Measurements from ENCODE around the gene KCNK3.
"Not testable (repeated sequence)": the region's sequence is repeated elsewhere in the genome, so short reads cannot be mapped to it uniquely, and the experiment has no call there.

Gene KCNK3

DNA sequence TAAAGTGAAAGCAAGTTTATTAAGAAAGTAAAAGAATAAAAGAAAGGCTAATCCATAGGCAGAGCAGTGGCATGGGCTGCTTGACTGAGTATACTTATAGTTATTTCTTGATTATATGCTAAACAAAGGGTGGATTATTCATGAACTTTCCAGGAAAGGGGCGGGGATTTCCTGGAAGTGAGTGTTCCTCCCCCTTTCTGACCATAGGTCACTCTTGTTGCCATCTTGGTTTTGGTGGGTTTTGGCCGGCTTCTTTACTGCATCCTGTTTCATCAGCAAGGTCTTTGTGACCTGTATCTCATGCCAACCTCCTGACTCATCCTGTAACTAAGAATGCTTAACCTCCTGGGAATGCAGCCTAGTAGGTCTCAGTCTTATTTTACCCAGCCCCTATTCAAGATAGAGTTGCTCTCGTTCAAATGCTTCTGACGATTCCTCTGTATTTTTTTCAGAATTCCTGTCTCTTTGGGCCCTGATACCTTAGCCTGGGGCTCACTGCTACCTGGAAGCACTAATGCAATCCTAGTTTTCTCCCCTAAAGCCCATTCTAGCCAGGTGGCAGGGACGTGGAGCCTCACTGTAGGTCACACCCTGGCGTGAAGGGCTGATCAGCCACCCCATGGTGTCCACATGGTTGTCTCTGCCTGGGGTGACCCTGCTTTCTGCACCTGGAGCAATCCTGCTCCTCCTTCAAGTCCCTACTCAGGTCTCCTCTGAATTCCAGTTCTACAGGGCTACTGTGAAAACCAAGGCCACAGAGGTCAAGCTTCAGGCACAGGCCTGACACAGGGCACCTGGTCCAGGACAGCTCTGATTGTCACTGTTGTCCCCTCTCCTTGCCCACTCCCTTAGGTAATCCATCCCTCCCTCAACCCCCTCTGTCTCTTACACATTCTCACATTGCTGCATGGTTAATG lies 65.6 kb downstream of the KCNK3 start:
- peak; percentile 54 for ATAC-seq
- H3K4me3 Mint-ChIP-seq: no peak overlapping the region
- peak overlapping the region; percentile 58 for H3K27ac Mint-ChIP-seq

DNA sequence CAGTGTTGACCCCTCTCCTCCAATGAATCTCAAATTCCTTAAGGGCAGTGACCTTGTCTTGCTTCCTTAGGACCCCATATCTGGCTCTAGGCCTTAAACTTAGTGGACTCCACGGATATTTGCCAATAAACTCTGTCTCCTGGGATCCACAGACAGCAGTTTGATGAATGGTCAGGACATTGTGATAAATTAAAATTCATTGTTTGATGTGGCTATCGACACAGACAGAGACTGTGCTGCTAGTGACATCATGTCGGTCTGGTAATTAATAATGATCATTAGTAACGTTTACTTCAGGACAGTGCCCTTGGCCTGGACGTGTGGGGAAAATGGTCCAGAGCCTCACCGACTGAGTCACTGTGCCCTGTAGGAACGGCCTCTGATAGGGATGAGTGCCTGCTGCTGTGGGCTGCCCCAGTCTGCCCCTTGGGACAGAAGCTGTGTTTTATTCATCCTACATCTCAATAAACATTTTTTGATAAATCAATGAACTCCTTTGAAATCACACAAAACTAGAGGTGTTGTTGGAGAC lies 66.3 kb downstream of the KCNK3 start:
- Mint-ChIP-seq H3K27me3 (no peaks in the 10 kb centered on the region), H3K27ac (peak overlapping the region; percentile 58), H3K36me3 (no peaks in the 10 kb centered on the region), H3K4me1 (peaks cover 26% of the 10 kb centered on the region), H3K4me3 (no peak overlapping the region), H3K9me3 (no peaks in the 10 kb centered on the region)
- no peak for ATAC-seq

More for the DNA sequence above, 65.6 kb downstream of the KCNK3 start:
- Mint-ChIP-seq H3K4me1 (peaks cover 21% of the 10 kb centered on the region), H3K27me3 (no peaks in the 10 kb centered on the region), H3K9me3 (no peaks in the 10 kb centered on the region), H3K36me3 (no peaks in the 10 kb centered on the region)

DNA sequence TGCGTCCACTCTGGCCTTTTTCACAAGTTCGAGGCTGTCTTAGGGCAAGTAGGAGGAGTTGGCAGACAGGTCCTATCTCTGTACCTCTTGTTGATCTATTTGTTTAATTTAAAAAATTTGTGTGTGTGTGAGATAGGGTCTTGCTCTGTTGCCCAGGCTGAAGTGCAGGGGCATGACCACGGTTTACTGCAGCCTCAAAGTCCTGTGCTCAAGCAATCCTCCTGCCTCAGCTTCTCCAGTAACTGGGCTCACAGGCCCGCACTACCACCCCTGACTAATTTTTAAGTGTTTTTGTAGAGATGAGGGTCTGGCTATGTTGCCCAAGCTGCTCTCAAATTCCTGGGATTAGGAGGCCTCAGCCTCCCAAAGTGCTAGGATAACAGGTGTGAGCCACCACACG lies 67.3 kb downstream of the KCNK3 start:
- no peak overlapping the region for H3K4me3 Mint-ChIP-seq
- H3K9me3 Mint-ChIP-seq: no peaks in the 10 kb centered on the region
- H3K27me3 Mint-ChIP-seq: no peaks in the 10 kb centered on the region
- no peaks in the 10 kb centered on the region for H3K36me3 Mint-ChIP-seq
- ATAC-seq: no peak
- no peak overlapping the region for H3K27ac Mint-ChIP-seq
- H3K4me1 Mint-ChIP-seq: peaks cover 29% of the 10 kb centered on the region

DNA sequence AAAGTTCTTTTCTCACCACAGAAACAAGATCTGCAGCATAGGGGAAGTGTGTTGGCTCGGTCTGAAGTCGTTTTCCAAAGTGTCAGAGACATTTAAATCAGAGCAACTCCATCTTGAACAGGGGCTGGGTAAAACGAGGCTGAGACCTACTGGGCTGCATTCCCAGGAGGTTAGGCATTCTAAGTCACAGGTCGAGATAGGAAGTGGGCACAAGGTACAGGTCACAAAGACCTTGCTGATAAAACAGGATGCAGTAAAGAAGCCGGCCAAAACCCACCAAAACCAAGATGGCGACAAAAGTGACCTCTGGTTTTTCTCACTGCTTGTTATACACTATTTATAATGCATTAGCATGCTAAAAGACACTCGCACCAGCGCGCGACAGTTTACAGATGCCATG lies 68.5 kb downstream of the KCNK3 start:
- H3K9me3 Mint-ChIP-seq, ATAC-seq, H3K4me3 Mint-ChIP-seq, H3K27ac Mint-ChIP-seq, H3K27me3 Mint-ChIP-seq, H3K36me3 Mint-ChIP-seq: not testable (repeated sequence)
- peaks cover 35% of the 10 kb centered on the region for H3K4me1 Mint-ChIP-seq

DNA sequence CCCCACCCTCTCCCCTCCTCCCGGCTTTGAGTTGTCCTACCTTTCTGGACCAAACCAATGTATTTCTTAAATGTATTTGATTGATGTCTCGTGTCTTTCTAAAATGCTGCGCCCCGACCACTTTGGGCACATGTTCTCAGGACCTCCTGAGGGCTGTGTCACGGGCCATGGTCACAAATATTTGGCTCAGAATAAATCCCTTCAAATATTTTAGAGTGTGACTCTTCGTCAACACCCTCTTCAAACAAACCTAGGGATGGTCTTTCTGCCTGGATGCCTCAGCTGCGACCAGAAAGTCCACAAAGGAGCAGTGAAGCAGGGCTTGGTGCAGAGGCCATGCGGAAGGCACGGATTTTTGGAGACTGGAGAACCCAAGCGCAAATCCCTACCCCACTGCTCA lies 70.5 kb downstream of the KCNK3 start:
- Mint-ChIP-seq H3K4me3 (peak overlapping the region; percentile 96), H3K4me1 (peaks cover 38% of the 10 kb centered on the region), H3K36me3 (no peaks in the 10 kb centered on the region), H3K27me3 (no peaks in the 10 kb centered on the region), H3K27ac (peak overlapping the region; percentile 94), H3K9me3 (no peaks in the 10 kb centered on the region)
- ATAC-seq: no peak

DNA sequence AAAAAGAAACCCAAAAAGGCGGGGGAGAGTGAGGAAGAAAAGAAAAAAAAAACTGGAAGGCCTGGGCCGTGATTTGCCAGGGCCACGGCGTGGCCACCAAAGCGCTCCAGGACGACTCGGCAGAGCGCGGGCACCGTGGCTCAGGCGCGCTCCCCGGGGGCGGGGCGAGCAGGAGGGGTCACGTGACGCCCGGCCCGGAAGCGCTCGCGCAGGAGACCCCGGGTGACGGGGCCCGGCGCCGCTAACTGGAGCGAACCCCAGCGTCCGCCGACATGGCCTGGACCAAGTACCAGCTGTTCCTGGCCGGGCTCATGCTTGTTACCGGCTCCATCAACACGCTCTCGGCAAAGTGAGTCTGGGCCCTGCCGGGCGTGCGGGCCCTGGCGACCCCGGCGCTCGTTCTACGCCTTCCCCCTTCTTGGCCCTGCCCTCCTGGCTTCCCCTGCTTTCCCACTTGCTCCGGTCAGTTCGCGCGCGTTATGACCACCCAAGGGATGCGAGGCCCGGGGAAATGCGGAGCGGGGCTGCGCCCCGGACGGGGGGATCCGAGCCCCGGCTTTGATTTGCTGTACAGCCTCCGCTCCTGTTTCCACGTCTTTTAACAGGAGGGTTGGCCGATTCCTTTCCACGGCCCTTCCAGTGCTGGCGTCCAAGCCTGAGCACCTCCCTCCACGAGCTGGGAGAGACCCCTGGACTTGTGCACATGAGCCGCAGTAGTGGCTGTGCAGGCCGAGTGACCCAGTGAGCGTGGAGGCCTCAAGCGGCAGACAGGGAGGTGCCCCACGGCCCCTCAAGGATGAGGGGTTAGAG lies 71.8 kb downstream of the KCNK3 start, which contains the start of gene SLC35F6:
SLC35F6 (plus strand) TSS at position 207 of the 810 bp plus-strand sequence; CDS start at position 273, 66 bp downstream.
- peaks cover 39% of the 10 kb centered on the region for H3K4me1 Mint-ChIP-seq
- peak; percentile 97 for ATAC-seq
- H3K4me3 Mint-ChIP-seq: peak within 1 kb of the TSS; percentile 96
- no peaks in the 10 kb centered on the region for H3K9me3 Mint-ChIP-seq
- no peaks in the 10 kb centered on the region for H3K36me3 Mint-ChIP-seq
- H3K27ac Mint-ChIP-seq: peak within 1 kb of the TSS; percentile 94
- no peaks in the 10 kb centered on the region for H3K27me3 Mint-ChIP-seq

DNA sequence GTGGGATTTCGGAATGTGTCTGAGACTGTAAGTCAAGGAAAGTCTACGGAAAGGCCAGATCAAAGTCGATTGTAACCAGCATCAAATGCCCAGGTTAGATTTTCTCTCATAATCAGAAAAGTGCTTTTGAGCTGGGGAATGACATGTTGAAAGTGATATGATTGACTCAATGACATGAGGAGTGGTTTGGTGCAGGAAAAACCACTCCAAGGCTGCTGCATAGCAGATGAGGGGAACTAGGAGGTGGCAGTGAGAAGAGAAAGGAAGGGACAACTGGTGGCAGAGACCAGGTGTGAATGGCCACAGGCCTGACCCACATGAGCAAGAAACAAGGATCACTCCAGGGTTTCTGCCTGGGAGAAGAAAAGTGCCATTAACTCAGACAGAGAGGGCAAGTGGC lies 72.4 kb downstream of the KCNK3 start:
- Mint-ChIP-seq H3K4me3 (peak overlapping the region; percentile 96), H3K27me3 (no peaks in the 10 kb centered on the region), H3K36me3 (no peaks in the 10 kb centered on the region), H3K27ac (peak overlapping the region; percentile 94), H3K4me1 (peaks cover 40% of the 10 kb centered on the region), H3K9me3 (no peaks in the 10 kb centered on the region)
- no peak for ATAC-seq

DNA sequence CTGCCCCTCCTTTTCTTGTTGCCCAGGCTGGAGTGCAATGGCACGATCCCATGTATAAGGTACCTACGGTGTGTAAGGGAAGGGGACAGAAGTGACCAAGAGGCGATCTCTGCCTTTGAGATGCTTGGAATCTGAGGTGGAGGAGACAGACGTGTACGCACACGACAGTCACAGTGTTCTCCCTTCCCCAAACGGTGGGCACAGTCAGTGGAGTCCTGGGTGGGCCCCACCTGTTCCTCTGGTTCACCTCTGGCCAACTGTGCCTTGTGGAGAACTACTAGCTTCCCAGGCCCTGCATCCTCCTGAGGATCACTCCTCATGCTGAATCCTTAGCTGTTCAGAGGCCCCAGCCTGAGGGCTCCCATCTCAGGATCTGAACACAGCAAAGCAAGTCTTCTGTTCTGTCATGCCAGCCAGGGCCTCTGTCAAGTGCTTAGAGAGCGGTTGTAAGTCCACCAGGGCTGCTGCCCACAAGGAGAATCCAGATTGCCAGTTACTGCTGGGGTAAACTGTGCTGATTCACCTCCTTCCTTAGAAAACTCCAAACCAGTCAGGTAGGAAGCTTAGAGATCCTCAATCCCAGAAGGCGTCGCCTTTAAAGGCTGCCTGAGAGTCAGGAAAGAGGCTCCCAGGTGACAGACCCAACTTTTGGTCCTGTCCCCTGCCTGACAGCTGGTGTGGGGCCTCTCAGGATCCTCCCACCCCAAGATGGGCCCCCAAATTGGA lies 73.1 kb downstream of the KCNK3 start:
- H3K27ac Mint-ChIP-seq: peak overlapping the region; percentile 94
- H3K4me1 Mint-ChIP-seq: peaks cover 41% of the 10 kb centered on the region
- peak overlapping the region; percentile 17 for H3K4me3 Mint-ChIP-seq
- H3K36me3 Mint-ChIP-seq: no peaks in the 10 kb centered on the region
- ATAC-seq: no peak
- H3K9me3 Mint-ChIP-seq: no peaks in the 10 kb centered on the region
- H3K27me3 Mint-ChIP-seq: no peaks in the 10 kb centered on the region

DNA sequence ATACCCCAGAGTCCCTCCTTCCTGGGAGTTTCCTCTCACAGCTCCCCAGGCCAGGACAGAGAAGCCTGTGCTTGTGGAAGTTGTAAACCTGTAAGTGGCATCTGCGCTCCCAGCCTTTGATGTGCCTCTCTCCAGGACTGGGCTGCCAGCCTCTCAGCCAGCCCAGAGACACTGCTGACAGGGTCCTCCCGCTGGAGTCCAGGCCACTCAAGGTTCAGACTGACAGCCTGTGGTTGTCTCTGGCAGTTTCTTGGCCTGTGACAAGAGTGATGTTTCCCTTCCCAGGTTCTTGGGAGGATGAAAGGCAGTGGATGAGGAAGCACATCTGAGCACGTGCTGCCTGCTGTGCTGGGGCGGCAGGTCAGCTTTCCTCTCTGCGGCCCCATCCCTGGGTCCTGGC lies 74.6 kb downstream of the KCNK3 start:
- H3K4me1 Mint-ChIP-seq: peaks cover 51% of the 10 kb centered on the region
- no peaks in the 10 kb centered on the region for H3K36me3 Mint-ChIP-seq
- H3K9me3 Mint-ChIP-seq: no peaks in the 10 kb centered on the region
- ATAC-seq: no peak
- H3K27ac Mint-ChIP-seq: no peak overlapping the region
- H3K27me3 Mint-ChIP-seq: no peaks in the 10 kb centered on the region
- no peak overlapping the region for H3K4me3 Mint-ChIP-seq

DNA sequence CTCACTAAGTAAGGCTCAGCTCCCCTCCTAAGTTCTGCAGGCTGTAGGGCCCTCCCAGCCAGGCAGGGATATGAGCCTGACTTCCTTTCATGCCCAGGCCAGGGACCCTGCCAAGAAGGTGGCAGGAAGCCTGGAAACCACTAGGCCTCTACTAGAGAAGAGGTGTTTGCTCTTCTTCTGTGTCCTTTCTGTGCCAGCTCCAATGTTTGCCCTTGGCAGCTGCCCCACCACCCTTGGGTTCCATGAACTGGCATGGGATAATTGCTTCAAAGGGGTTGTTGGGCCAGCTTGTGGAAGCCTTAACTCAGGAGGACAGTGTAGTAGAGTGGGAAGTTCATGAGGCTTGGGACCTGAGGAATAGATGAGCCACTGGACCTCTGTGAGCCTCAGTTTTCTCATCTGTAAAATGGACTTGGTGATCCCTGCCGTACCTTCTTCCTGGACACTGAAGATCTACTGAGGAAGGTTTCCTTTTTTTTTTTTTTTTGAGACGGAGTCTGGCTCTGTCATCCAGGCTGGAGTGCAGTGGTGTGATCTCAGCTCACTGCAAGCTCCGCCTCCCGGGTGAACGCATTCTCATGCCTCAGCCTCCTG lies 75.5 kb downstream of the KCNK3 start:
- H3K27ac Mint-ChIP-seq: peak overlapping the region; percentile 25
- H3K4me3 Mint-ChIP-seq: no peak overlapping the region
- no peak for ATAC-seq
- no peaks in the 10 kb centered on the region for H3K36me3 Mint-ChIP-seq
- no peaks in the 10 kb centered on the region for H3K27me3 Mint-ChIP-seq
- no peaks in the 10 kb centered on the region for H3K9me3 Mint-ChIP-seq
- H3K4me1 Mint-ChIP-seq: peaks cover 51% of the 10 kb centered on the region

DNA sequence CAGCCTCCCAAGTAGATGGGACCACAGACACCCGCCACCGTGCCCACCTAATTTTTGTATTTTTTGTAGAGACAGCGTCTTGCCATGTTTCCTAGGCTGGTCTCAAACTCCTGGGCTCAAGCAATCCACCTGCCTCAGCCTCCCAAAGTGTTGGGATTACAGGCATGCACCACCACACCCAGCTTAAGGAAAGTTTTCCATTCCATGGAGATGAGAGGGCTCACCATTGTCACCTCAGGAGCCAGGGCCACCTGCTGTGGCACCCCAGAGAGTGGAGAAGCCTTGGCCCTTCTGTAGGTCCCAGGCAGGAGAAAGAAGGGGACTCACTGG lies 76.2 kb downstream of the KCNK3 start:
- no peaks in the 10 kb centered on the region for H3K36me3 Mint-ChIP-seq
- peak overlapping the region; percentile 25 for H3K27ac Mint-ChIP-seq
- no peak overlapping the region for H3K4me3 Mint-ChIP-seq
- H3K9me3 Mint-ChIP-seq: no peaks in the 10 kb centered on the region
- ATAC-seq: no peak
- H3K4me1 Mint-ChIP-seq: peaks cover 47% of the 10 kb centered on the region
- H3K27me3 Mint-ChIP-seq: no peaks in the 10 kb centered on the region

DNA sequence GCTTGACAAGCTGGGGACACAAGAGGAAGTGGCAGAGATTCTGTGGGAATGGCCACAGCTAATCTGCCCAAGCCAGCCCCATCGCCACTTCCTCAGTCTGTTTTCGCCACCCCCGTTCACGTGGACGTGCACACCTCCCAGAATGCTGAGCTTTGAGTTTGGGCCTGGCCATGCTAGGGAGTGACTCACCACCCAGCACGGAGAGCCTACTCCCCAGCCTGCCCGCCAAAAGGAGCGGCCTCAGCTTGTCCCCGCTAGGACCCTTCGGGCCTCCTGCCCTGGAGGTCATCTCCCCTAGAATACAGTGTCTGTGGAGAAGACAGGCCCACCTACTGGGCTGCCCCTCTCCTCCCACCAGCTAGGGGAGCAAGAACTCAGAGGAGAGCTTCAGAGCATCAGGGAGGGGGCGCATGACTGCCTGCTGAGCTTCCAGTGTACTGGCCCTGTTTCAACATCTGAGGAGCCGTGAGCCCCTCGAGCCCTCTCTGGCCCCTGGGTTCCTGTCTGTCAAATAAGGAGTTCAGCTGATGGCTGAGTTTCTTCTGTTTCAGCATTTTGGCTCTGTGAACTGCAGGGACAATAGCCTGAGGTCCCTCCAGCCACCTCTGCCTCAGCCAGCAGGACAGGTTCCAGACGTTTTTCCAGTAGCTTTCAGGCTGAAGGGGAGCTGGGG lies 76.7 kb downstream of the KCNK3 start:
- no peaks in the 10 kb centered on the region for H3K36me3 Mint-ChIP-seq
- H3K9me3 Mint-ChIP-seq: no peaks in the 10 kb centered on the region
- H3K27me3 Mint-ChIP-seq: no peaks in the 10 kb centered on the region
- H3K27ac Mint-ChIP-seq: peak overlapping the region; percentile 25
- H3K4me3 Mint-ChIP-seq: no peak overlapping the region
- H3K4me1 Mint-ChIP-seq: peaks cover 45% of the 10 kb centered on the region
- ATAC-seq: no peak

DNA sequence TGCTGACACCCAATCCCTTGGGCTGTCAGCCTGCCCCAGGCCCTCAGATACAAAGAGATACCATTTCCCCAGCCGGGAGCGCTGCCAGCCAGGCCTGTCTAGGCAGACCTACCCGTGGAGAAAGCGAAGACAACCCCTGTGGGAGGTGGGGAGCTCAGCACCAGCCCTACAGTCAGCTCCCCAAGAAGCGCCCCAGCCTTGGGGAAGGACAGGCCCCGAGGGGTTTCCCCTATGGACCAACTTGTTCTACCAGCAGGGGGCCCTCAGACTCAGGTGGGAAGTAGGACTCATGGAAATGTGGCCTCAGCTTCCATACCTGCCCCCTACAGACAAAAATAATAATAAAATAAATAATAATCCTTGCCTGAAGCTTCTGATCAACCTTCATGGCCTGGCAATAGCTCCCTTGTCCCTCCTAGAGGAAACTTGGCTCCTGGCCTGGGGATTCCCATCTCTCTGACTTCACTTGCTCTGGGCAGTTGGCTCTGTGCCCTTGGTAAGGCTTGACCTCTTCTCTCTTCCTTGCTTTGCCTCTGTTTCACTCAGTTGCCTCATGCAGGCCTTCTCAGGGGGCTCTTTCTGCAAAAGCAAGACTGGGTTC lies 78.6 kb downstream of the KCNK3 start:
- no peak overlapping the region for H3K27ac Mint-ChIP-seq
- peaks cover 9% of the 10 kb centered on the region for H3K36me3 Mint-ChIP-seq
- ATAC-seq: no peak

More for the DNA sequence above, 78.6 kb downstream of the KCNK3 start:
- Mint-ChIP-seq H3K4me3 (no peak overlapping the region), H3K9me3 (no peaks in the 10 kb centered on the region), H3K27me3 (no peaks in the 10 kb centered on the region), H3K4me1 (peaks cover 28% of the 10 kb centered on the region)

Data from stimulated activated memory B cell treated with anti-CD40 and anti-IgM and Interleukin-4, amounts not matched to agents 10 μg/mL and 1 μg/mL and 100 μg/mL, for 72 hours (primary cell).